ENCODE data around the gene ACKR2. TPM values are rescaled to one million over a fixed set of nuclear protein-coding genes. Genes with fewer than 3 reads are reported as not detected.
A peak's percentile ranks its signal among the peaks of the same experiment; 100 is the strongest.

Gene ACKR2
- polyA plus RNA-seq, 1 donor from 2014 or later = not detected

DNA sequence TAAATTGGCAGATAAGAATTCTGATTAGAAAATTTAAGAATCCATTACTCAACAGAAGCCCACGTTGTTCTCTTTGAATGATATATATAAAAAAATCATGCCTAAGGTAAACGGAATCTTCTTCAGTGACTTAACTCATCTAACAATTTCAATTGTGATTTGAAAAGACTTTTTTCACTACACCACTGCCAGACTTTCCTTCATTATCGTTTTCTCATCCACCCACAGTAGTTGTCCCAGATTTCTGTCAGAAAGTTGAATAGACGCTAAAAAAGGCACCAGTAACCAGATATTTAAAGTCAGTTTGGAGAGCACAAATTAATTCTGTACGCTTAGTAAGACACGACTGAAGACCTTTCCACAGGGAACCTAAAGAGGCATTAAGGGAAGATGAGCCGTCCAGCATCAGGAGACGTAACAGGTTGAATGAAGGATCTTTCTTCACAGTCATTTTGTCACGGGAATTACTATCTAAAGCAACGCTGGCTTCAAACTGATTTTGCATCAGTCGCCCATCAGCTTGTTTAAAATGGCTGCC, 6.3 kb upstream of the ACKR2 start:
- Histone ChIP-seq H3K79me2 (replicated peaks; ENCODE audit: insufficient read depth, low read length) (peaks cover 39% of the 10 kb centered on the region), H4K20me1 (ENCODE audit: insufficient read depth) (no peaks in the 10 kb centered on the region), H3K9me2 (ENCODE audit: insufficient read depth, low read length) (no peaks in the 10 kb centered on the region), H3K4me3 (ENCODE audit: low read length) (peak overlapping the region; percentile 83), H3K9ac (ENCODE audit: low read length) (peak overlapping the region; percentile 95), H3K27me3 (ENCODE audit: insufficient read depth, low read depth, low read length) (no peaks in the 10 kb centered on the region), H3K4me2 (ENCODE audit: low read length) (peak overlapping the region; percentile 100), H3F3A (ENCODE audit: insufficient read depth, low read length, poor library complexity, severe bottlenecking) (peaks cover 4% of the 10 kb centered on the region), H3K36me3 (ENCODE audit: insufficient read depth, low read length) (no peaks in the 10 kb centered on the region), H2AFZ (ENCODE audit: low read depth, low read length) (peak overlapping the region; percentile 66), H3K9me3 (ENCODE audit: low read length) (no peaks in the 10 kb centered on the region), H3K27ac (ENCODE audit: low read length) (peak overlapping the region; percentile 94)
- TF ChIP-seq, protein P1, sequence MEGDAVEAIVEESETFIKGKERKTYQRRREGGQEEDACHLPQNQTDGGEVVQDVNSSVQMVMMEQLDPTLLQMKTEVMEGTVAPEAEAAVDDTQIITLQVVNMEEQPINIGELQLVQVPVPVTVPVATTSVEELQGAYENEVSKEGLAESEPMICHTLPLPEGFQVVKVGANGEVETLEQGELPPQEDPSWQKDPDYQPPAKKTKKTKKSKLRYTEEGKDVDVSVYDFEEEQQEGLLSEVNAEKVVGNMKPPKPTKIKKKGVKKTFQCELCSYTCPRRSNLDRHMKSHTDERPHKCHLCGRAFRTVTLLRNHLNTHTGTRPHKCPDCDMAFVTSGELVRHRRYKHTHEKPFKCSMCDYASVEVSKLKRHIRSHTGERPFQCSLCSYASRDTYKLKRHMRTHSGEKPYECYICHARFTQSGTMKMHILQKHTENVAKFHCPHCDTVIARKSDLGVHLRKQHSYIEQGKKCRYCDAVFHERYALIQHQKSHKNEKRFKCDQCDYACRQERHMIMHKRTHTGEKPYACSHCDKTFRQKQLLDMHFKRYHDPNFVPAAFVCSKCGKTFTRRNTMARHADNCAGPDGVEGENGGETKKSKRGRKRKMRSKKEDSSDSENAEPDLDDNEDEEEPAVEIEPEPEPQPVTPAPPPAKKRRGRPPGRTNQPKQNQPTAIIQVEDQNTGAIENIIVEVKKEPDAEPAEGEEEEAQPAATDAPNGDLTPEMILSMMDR (IDR thresholded peaks at IDR 0.05; ENCODE audit: poor library complexity, severe bottlenecking) = no peak
- TF ChIP-seq, protein P2, sequence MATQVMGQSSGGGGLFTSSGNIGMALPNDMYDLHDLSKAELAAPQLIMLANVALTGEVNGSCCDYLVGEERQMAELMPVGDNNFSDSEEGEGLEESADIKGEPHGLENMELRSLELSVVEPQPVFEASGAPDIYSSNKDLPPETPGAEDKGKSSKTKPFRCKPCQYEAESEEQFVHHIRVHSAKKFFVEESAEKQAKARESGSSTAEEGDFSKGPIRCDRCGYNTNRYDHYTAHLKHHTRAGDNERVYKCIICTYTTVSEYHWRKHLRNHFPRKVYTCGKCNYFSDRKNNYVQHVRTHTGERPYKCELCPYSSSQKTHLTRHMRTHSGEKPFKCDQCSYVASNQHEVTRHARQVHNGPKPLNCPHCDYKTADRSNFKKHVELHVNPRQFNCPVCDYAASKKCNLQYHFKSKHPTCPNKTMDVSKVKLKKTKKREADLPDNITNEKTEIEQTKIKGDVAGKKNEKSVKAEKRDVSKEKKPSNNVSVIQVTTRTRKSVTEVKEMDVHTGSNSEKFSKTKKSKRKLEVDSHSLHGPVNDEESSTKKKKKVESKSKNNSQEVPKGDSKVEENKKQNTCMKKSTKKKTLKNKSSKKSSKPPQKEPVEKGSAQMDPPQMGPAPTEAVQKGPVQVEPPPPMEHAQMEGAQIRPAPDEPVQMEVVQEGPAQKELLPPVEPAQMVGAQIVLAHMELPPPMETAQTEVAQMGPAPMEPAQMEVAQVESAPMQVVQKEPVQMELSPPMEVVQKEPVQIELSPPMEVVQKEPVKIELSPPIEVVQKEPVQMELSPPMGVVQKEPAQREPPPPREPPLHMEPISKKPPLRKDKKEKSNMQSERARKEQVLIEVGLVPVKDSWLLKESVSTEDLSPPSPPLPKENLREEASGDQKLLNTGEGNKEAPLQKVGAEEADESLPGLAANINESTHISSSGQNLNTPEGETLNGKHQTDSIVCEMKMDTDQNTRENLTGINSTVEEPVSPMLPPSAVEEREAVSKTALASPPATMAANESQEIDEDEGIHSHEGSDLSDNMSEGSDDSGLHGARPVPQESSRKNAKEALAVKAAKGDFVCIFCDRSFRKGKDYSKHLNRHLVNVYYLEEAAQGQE (IDR thresholded peaks at IDR 0.05; ENCODE audit: borderline replicate concordance) = no peak
- TF ChIP-seq RAD21 (conservative IDR thresholded peaks at IDR 0.05) (no peak), SMC3 (conservative IDR thresholded peaks at IDR 0.05; ENCODE audit: poor library complexity) (no peak), TAF1 (IDR thresholded peaks at IDR 0.05; ENCODE audit: low read depth) (no peak), POLR2AphosphoS5 (IDR thresholded peaks at IDR 0.05) (no peak), EP300 (conservative IDR thresholded peaks at IDR 0.05; ENCODE audit: poor library complexity, severe bottlenecking) (no peak), MXI1 (conservative IDR thresholded peaks at IDR 0.05; ENCODE audit: poor library complexity, severe bottlenecking) (no peak), EZH2 (IDR thresholded peaks at IDR 0.05; ENCODE audit: borderline replicate concordance, insufficient read depth, low read length, poor library complexity, severe bottlenecking) (no peak)

DNA sequence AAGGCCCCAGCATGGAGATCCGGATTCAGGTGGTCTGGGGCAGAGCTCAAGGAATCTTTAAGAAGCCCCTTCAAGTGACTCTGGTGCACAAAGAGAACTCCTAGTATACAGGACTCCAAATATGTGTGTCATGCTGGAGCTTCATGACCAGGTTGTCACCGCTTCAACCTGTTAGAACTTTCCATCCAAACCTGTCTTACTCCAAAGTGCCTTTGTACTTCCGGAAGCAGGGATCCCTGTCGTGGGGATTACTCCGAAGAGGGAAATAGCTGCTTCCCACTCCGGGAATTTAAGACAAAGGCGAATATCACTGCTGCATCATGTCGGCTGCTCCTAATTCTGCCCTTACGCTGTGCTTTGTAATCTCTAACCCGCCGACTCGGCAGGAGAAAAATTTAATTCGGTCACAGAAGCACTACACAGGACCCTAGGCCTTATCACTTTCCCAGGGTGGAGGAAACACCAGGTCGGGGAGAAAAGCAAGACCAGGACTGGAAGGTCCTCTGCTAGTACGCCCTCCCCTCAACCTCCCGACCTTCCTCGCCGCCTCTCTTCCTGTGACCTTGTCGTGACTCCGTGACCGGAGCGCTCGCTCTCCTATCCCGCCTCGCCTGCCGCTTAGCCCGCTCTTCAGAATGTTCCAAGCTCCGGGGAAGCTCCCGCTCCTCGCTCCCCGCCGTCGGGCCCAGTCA, 5.7 kb upstream of the ACKR2 start:
- peak overlapping the region; percentile 66 for H2AFZ ChIP-seq (ENCODE audit: low read depth, low read length)
- H3K79me2 ChIP-seq (replicated peaks; ENCODE audit: insufficient read depth, low read length) = peaks cover 39% of the 10 kb centered on the region
- H3K36me3 ChIP-seq (ENCODE audit: insufficient read depth, low read length) = no peaks in the 10 kb centered on the region
- peak overlapping the region; percentile 100 for H3K4me2 ChIP-seq (ENCODE audit: low read length)
- TF ChIP-seq, protein P1 (IDR thresholded peaks at IDR 0.05; ENCODE audit: poor library complexity, severe bottlenecking) = no peak
- TF ChIP-seq POLR2AphosphoS5 (IDR thresholded peaks at IDR 0.05) (no peak), MXI1 (conservative IDR thresholded peaks at IDR 0.05; ENCODE audit: poor library complexity, severe bottlenecking) (no peak), EP300 (conservative IDR thresholded peaks at IDR 0.05; ENCODE audit: poor library complexity, severe bottlenecking) (no peak), SMC3 (conservative IDR thresholded peaks at IDR 0.05; ENCODE audit: poor library complexity) (no peak), EZH2 (IDR thresholded peaks at IDR 0.05; ENCODE audit: borderline replicate concordance, insufficient read depth, low read length, poor library complexity, severe bottlenecking) (no peak), TAF1 (IDR thresholded peaks at IDR 0.05; ENCODE audit: low read depth) (peak; percentile 26), RAD21 (conservative IDR thresholded peaks at IDR 0.05) (no peak)
- TF ChIP-seq, protein P2 (IDR thresholded peaks at IDR 0.05; ENCODE audit: borderline replicate concordance) = peak; percentile 63
- peak overlapping the region; percentile 95 for H3K9ac ChIP-seq (ENCODE audit: low read length)
- H3K27me3 ChIP-seq (ENCODE audit: insufficient read depth, low read depth, low read length) = no peaks in the 10 kb centered on the region
- H4K20me1 ChIP-seq (ENCODE audit: insufficient read depth) = no peaks in the 10 kb centered on the region
- peak overlapping the region; percentile 83 for H3K4me3 ChIP-seq (ENCODE audit: low read length)
- H3K9me3 ChIP-seq (ENCODE audit: low read length) = no peaks in the 10 kb centered on the region
- peaks cover 4% of the 10 kb centered on the region for H3F3A ChIP-seq (ENCODE audit: insufficient read depth, low read length, poor library complexity, severe bottlenecking)
- H3K27ac ChIP-seq (ENCODE audit: low read length) = peak overlapping the region; percentile 94
- H3K9me2 ChIP-seq (ENCODE audit: insufficient read depth, low read length) = no peaks in the 10 kb centered on the region

All from neural cell (in vitro differentiated cells).